ENCODE data around the gene LANCL3.

DNA sequence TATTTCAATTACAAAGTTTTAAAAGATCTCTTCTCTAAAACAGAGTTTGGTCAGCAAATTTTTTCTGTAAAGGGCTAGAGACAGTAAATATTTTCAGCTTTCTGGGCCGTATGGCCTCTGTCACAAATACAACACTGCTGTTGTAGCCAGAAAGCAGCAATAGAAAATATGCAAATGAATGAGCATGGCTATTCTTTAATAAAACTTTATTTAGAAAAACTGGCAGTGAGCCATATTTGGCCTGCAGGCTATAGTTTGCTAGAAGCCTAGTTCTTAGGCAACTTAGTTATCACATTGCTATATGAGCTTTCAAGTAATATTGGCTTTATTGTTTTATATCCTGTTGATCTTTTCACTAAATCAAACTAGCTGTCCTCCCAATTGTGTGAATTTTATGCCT is 87.6 kb downstream of the LANCL3 start:
- TF ChIP-seq, protein P1, sequence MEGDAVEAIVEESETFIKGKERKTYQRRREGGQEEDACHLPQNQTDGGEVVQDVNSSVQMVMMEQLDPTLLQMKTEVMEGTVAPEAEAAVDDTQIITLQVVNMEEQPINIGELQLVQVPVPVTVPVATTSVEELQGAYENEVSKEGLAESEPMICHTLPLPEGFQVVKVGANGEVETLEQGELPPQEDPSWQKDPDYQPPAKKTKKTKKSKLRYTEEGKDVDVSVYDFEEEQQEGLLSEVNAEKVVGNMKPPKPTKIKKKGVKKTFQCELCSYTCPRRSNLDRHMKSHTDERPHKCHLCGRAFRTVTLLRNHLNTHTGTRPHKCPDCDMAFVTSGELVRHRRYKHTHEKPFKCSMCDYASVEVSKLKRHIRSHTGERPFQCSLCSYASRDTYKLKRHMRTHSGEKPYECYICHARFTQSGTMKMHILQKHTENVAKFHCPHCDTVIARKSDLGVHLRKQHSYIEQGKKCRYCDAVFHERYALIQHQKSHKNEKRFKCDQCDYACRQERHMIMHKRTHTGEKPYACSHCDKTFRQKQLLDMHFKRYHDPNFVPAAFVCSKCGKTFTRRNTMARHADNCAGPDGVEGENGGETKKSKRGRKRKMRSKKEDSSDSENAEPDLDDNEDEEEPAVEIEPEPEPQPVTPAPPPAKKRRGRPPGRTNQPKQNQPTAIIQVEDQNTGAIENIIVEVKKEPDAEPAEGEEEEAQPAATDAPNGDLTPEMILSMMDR (IDR thresholded peaks at IDR 0.05): no peak
- TF ChIP-seq POLR2A (IDR thresholded peaks at IDR 0.05): no peak
